Neural cell (in vitro differentiated cells): Measurements from ENCODE around the gene SAPCD1. TPM values are rescaled to one million over a fixed set of nuclear protein-coding genes. Genes with fewer than 3 reads are reported as not detected.

Experiments
- H2AFZ ChIP-seq: fragments of 200-600, 300-800 bp; sonication (generic), shearing (Covaris generic); 2 replicates; pipeline ENCODE4 v1.6.0; 2014; ENCODE audit warnings: low read depth, mild to moderate bottlenecking, antibody characterized with exemption, low read length, moderate library complexity
- H3F3A ChIP-seq: fragments of 200-600 bp; shearing (Covaris generic); 2 replicates; pipeline ENCODE4 v1.6.1; 2016; ENCODE audit warnings: mild to moderate bottlenecking, moderate library complexity, mixed read lengths, antibody characterized with exemption, low read length; ENCODE audit not compliant: insufficient read depth, poor library complexity, severe bottlenecking
- H3K27ac ChIP-seq: fragments of 200-600, 300-800 bp; sonication (generic), shearing (Covaris generic); 2 replicates; pipeline ENCODE4 v1.5.1; 2014; ENCODE audit warnings: mild to moderate bottlenecking, low read length, moderate library complexity
- H3K27me3 ChIP-seq: fragments of 300-800, 200-600 bp; sonication (generic), shearing (Covaris generic); 2 replicates; pipeline ENCODE4 v1.6.0; 2014; ENCODE audit warnings: mild to moderate bottlenecking, low read depth, low read length, moderate library complexity; ENCODE audit not compliant: insufficient read depth
- H3K36me3 ChIP-seq: fragments of 300-800, 200-600 bp; sonication (generic), shearing (Covaris generic); 2 replicates; pipeline ENCODE4 v1.5.1; 2014; ENCODE audit warnings: mild to moderate bottlenecking, antibody characterized with exemption, low read length, moderate library complexity; ENCODE audit not compliant: insufficient read depth
- H3K4me2 ChIP-seq: fragments of 300-800, 200-600 bp; sonication (generic), shearing (Covaris generic); 2 replicates; pipeline ENCODE4 v1.6.0; 2014; ENCODE audit warnings: mild to moderate bottlenecking, low read length
- H3K4me3 ChIP-seq: fragments of 300-800, 200-600 bp; sonication (generic), shearing (Covaris generic); 2 replicates; pipeline ENCODE4 v1.5.1; 2014; ENCODE audit warnings: mild to moderate bottlenecking, low read length, moderate library complexity
- H3K79me2 ChIP-seq: fragments of 200-600 bp; shearing (Covaris generic); replicated peaks from 2 replicates; pipeline ENCODE4 v1.6.0; 2014; ENCODE audit warnings: mild to moderate bottlenecking, low read length, moderate library complexity; ENCODE audit not compliant: insufficient read depth
- H3K9ac ChIP-seq: fragments of 300-800, 200-600 bp; sonication (generic), shearing (Covaris generic); 2 replicates; pipeline ENCODE4 v1.6.1; 2016; ENCODE audit warnings: mild to moderate bottlenecking, low read length, mixed read lengths
- H3K9me2 ChIP-seq: fragments of 200-600 bp; shearing (Covaris generic); 2 replicates; pipeline ENCODE4 v1.6.1; 2016; ENCODE audit warnings: mild to moderate bottlenecking, low read length, mixed read lengths; ENCODE audit not compliant: insufficient read depth
- H3K9me3 ChIP-seq: fragments of 200-600, 300-800 bp; sonication (generic), shearing (Covaris generic); 2 replicates; pipeline ENCODE4 v1.6.1; 2016; ENCODE audit warnings: mild to moderate bottlenecking, mixed run types, low read length, moderate library complexity, mixed read lengths
- H4K20me1 ChIP-seq: fragments of 200-600 bp; shearing (Covaris generic); 2 replicates; pipeline ENCODE4 v1.6.1; 2016; ENCODE audit warnings: mild to moderate bottlenecking, mixed run types; ENCODE audit not compliant: insufficient read depth
- EP300 ChIP-seq: fragments of 450-650 bp; conservative IDR thresholded peaks from 2 replicates; pipeline ENCODE4 v1.6.1; 2014; ENCODE audit warnings: antibody characterized with exemption, mild to moderate bottlenecking, moderate library complexity; ENCODE audit not compliant: poor library complexity, severe bottlenecking
- EZH2 ChIP-seq: fragments of 200-600, 300-800 bp; shearing (Covaris generic), sonication (generic); IDR thresholded peaks from 2 replicates; pipeline ENCODE4 v1.6.1; 2014; ENCODE audit warnings: antibody characterized with exemption, low read length, borderline replicate concordance, mild to moderate bottlenecking; ENCODE audit not compliant: insufficient read depth, poor library complexity, severe bottlenecking
- MXI1 ChIP-seq: fragments of 450-650 bp; conservative IDR thresholded peaks from 2 replicates; pipeline ENCODE4 v1.6.1; 2014; ENCODE audit warnings: antibody characterized with exemption, mild to moderate bottlenecking; ENCODE audit not compliant: poor library complexity, severe bottlenecking
- POLR2AphosphoS5 ChIP-seq: IDR thresholded peaks from 2 replicates; pipeline ENCODE4 v1.6.1; 2012
- RAD21 ChIP-seq: fragments of 450-650 bp; conservative IDR thresholded peaks from 2 replicates; pipeline ENCODE4 v1.6.1; 2014; ENCODE audit warnings: antibody characterized with exemption, mild to moderate bottlenecking, moderate library complexity
- SMC3 ChIP-seq: fragments of 450-650 bp; conservative IDR thresholded peaks from 2 replicates; pipeline ENCODE4 v1.6.1; 2014; ENCODE audit warnings: antibody characterized with exemption, mild to moderate bottlenecking, moderate library complexity; ENCODE audit not compliant: poor library complexity
- TAF1 ChIP-seq: IDR thresholded peaks from 2 replicates; pipeline ENCODE4 v1.6.1; 2012; ENCODE audit warnings: low read depth
- polyA plus RNA-seq: library from polyadenylated mRNA; depleted of rRNA; stranded (reverse); fragments of >200 nt; gene quantifications from 2 replicates; pipeline ENCODE4 v1.2.3, GENCODE V29; 2014
- TF ChIP-seq, protein P1 (sequence below): fragments of 450-650 bp; IDR thresholded peaks from 2 replicates; pipeline ENCODE4 v1.5.1; 2014; ENCODE audit warnings: antibody characterized with exemption, mild to moderate bottlenecking, moderate library complexity; ENCODE audit not compliant: poor library complexity, severe bottlenecking
- TF ChIP-seq, protein P2 (sequence below): IDR thresholded peaks from 2 replicates; pipeline ENCODE4 v1.6.1; 2012; ENCODE audit warnings: borderline replicate concordance

The SAPCD1 gene
- polyA plus RNA-seq, 1 donor from 2014 or later: not detected

DNA sequence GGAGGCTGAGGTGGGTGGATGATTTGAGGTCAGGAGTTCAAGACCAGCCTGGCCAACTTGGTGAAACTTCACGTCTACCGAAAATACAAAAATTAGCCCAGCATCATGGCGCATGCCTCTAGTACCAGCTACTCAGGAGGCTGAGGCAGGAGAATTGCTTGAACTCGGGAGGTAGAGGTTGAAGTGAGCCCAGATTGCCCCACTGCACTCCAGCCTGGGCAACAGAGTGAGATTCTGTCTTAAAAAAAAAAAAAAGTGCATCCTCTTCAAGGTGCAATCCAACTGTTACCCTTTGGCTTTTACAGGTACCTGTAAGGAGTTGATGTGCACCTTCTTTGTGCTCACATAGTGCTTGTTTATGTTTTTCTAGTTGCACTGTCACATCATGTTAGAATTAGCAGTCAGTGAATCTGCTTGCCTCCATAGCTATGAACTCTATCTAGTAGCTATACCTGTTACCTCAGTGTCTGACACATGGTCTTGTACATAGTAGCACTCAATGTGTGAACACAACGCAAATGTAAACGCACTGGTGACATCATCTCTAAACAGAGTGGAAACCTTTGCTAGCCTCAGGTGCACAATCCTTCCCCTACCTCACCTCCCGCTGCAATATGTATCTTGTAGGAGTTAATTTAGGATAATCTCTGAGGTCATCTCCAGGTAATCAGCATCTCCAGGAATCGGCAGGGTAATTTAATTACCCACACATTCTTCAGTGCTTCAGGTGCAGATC lies 13.0 kb upstream of the SAPCD1 start:
- Histone ChIP-seq H3K4me3 (no peak overlapping the region), H3K9me3 (no peaks in the 10 kb centered on the region), H3K36me3 (no peaks in the 10 kb centered on the region), H3K27me3 (no peaks in the 10 kb centered on the region), H3K9me2 (no peaks in the 10 kb centered on the region), H3F3A (no peaks in the 10 kb centered on the region), H3K4me2 (no peak overlapping the region), H3K27ac (no peak overlapping the region), H3K79me2 (no peaks in the 10 kb centered on the region), H4K20me1 (no peaks in the 10 kb centered on the region), H2AFZ (no peak overlapping the region), H3K9ac (no peak overlapping the region)
- TF ChIP-seq POLR2AphosphoS5 (no peak), MXI1 (no peak), RAD21 (no peak), EZH2 (no peak), TAF1 (no peak), SMC3 (no peak), EP300 (no peak)
- TF ChIP-seq, protein P1, sequence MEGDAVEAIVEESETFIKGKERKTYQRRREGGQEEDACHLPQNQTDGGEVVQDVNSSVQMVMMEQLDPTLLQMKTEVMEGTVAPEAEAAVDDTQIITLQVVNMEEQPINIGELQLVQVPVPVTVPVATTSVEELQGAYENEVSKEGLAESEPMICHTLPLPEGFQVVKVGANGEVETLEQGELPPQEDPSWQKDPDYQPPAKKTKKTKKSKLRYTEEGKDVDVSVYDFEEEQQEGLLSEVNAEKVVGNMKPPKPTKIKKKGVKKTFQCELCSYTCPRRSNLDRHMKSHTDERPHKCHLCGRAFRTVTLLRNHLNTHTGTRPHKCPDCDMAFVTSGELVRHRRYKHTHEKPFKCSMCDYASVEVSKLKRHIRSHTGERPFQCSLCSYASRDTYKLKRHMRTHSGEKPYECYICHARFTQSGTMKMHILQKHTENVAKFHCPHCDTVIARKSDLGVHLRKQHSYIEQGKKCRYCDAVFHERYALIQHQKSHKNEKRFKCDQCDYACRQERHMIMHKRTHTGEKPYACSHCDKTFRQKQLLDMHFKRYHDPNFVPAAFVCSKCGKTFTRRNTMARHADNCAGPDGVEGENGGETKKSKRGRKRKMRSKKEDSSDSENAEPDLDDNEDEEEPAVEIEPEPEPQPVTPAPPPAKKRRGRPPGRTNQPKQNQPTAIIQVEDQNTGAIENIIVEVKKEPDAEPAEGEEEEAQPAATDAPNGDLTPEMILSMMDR: no peak
- TF ChIP-seq, protein P2, sequence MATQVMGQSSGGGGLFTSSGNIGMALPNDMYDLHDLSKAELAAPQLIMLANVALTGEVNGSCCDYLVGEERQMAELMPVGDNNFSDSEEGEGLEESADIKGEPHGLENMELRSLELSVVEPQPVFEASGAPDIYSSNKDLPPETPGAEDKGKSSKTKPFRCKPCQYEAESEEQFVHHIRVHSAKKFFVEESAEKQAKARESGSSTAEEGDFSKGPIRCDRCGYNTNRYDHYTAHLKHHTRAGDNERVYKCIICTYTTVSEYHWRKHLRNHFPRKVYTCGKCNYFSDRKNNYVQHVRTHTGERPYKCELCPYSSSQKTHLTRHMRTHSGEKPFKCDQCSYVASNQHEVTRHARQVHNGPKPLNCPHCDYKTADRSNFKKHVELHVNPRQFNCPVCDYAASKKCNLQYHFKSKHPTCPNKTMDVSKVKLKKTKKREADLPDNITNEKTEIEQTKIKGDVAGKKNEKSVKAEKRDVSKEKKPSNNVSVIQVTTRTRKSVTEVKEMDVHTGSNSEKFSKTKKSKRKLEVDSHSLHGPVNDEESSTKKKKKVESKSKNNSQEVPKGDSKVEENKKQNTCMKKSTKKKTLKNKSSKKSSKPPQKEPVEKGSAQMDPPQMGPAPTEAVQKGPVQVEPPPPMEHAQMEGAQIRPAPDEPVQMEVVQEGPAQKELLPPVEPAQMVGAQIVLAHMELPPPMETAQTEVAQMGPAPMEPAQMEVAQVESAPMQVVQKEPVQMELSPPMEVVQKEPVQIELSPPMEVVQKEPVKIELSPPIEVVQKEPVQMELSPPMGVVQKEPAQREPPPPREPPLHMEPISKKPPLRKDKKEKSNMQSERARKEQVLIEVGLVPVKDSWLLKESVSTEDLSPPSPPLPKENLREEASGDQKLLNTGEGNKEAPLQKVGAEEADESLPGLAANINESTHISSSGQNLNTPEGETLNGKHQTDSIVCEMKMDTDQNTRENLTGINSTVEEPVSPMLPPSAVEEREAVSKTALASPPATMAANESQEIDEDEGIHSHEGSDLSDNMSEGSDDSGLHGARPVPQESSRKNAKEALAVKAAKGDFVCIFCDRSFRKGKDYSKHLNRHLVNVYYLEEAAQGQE: no peak

DNA sequence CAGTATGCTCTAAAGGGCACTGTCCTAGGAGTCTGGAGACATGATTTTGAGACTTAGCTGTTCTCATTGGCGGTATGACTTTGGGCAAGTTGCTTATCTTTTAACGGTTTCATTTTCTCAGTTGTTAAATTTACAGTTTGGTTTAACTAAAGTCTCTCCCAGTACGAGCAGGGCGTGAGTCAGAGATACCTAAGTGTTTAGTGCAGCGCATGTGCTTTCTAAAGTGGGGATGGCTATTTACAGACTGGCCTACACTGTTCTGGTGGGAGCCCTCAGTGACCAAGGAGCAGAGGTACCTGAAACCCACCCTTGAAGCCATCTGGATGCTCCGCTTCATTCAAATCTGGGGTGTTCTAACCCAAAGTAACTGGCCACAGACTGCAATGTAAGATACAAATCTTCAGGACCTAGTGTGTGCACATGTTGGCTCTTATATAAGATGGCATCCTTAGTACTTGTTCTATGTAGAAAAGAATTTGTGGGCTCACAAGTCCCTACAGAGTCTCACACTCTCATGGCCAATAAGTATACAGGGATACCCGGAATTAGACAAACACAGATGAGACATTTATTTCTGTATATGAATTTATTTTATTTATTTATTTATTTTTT lies 11.9 kb upstream of the SAPCD1 start:
- Histone ChIP-seq H3K4me3 (no peak overlapping the region), H3K9me2 (no peaks in the 10 kb centered on the region), H3K36me3 (no peaks in the 10 kb centered on the region), H3K79me2 (no peaks in the 10 kb centered on the region), H3K27me3 (no peaks in the 10 kb centered on the region), H2AFZ (no peak overlapping the region), H3K27ac (no peak overlapping the region), H3F3A (no peaks in the 10 kb centered on the region), H3K9ac (no peak overlapping the region), H3K4me2 (no peak overlapping the region), H3K9me3 (no peaks in the 10 kb centered on the region), H4K20me1 (no peaks in the 10 kb centered on the region)
- TF ChIP-seq, protein P2: no peak
- TF ChIP-seq RAD21: no peak
- no peak for TF ChIP-seq MXI1
- no peak for TF ChIP-seq SMC3
- no peak for TF ChIP-seq EZH2
- TF ChIP-seq, protein P1: no peak
- TF ChIP-seq EP300: no peak
- no peak for TF ChIP-seq POLR2AphosphoS5
- no peak for TF ChIP-seq TAF1
